Germinal center (tissue), 1 donor: ENCODE data around the gene GNA14.
"Not testable (repeated sequence)": the region's sequence is repeated elsewhere in the genome, so short reads cannot be mapped to it uniquely, and the experiment has no call there.

ENCODE experiments used
- DNase-seq: peaks from one replicate; pipeline ENCODE4 v3.0.0; 2012; ENCODE audit warnings: mixed read lengths, low spot score

Gene GNA14

DNA sequence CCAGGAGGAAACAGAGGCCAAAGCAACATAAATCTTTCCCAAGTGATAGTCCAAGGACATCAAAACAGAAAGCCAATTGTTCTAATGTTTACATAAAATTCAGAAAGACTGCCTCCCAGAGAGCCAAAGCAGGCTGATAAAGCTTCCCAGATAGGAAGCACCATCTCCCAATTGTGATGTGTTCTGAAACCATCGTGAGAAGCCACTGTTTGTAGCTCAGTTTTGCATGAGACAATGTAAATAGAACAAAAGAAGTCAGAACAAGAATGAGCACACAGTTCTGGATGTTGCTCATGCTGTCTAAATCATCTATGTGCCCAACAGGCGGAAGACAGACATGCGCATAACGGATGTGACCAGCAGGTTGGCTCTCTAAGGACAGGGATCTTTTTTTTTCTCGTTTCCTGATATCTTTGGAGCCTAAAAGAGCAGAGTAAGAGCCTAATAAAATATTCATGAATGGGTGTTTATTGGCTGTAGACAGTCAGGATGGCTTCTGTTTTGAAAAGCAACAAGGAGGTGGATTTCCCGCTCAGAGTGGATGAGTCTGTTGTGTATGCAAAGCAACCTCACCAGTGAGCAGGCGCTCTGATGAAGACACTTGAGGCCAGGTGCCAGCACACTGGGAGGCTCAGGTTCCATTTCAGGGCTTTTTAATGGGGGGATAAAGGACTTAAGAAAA is 113.6 kb downstream of the GNA14 start:
- no peak for DNase-seq

DNA sequence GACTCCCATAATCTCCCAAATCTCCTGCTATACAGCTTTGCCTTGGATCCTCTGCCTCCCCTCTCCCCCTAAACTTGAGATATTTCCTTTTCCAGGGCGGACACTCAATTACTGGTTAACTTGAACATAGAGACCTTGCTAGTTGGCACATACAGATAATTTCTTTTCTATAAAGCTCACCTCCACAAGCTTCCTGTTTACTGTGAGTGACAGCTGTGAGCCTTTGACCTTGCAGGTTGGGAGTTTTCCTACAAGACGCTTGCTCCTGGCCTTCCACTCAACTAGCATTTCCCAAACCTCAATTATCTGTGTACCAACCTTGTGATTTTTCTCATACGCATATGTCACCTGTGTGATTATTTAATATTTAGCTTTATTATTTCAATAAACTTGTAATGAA is 114.5 kb downstream of the GNA14 start:
- no peak for DNase-seq

DNA sequence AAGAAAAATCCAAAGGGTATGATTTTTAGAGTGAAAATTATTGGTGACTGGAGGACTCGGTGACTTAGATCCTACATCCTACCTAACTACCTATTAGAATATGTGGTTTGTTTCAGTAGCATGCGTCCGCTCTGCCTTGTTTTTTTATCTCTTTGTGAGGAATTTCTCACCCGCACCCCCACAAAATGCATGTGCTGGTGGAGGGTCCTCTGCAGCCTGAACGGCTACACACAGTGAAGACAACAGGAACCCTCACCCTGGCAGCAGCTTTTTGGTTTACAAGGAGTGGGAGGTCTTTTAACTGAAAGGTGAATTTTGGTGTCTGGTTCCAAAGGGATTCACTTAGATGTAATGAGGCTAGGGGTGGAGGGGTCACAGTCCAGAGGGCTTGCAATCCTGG is 115.5 kb downstream of the GNA14 start:
- no peak for DNase-seq

DNA sequence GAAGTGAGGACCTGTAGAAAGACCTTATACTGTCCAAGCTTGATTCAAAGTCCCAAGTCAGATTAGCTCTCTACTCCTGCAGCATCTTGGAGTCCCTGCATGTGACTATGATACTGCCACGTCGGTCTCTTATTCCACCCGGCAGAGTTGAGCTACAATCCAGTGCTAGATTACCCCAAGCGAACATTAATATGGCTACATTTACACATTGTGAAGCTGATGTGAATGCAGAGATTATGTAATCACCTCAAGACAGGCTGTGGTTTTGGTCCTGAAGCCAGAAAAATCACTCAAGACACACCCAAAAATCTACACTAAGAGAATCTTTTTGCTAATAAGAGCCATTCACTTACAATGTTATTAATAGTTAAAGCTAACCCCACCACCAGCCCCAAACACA is 116.7 kb downstream of the GNA14 start:
- DNase-seq = no peak

DNA sequence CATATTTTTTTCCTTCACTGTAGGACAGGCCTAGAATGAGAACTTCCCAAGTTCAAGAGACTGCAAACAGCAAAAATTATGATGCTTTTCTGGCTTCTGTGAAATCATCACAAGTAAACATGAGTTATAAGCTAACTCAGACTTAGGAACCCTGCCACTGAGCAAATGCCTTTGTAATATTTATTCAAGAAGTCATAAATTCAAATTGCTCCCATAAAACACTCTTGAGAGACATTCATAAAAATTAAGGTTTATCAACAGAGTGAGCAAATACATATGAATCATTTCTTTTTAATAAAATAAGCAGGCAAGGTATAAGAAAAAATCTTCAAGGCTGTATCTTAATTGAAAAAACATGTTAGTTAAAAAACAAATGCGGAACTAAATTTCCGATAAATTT is 124.2 kb downstream of the GNA14 start:
- no peak for DNase-seq

DNA sequence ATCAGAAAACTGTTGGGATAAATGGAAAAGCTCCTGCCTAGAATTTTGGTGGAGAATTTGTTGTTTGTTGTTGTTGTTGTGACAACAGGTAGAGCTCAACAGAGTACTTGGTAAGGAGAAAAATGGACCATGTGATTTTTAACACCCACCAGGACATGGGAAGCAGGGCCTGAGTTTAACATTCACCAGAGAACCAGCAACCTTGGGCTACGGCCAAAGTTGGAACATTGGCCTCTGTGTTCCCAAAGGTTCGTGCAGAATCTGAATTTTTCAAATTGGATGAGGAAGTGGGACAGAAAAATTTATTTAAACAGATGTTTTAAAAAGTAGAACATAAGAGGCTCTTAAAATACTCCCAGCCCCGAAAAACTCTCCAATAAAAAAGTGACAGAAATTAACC is 127.0 kb downstream of the GNA14 start:
- no peak for DNase-seq

DNA sequence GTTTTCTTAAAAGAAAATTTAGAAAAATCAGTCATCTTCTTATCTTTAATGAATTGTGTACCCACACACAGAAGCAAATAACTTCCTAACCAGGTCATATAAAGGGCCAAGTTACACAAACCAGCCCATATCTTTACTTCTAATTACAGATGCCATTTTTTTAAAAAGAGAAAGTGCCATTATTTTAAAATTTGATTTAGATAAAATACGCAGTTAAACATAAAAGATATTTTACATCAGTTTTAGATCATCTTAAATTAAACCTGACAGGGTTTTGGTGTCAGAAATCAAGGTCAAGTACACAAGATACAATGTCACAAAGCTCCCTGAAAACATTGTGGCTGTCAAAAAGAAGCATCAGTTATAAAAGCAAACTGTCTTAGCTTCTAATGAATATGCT is 129.4 kb downstream of the GNA14 start:
- no peak for DNase-seq

DNA sequence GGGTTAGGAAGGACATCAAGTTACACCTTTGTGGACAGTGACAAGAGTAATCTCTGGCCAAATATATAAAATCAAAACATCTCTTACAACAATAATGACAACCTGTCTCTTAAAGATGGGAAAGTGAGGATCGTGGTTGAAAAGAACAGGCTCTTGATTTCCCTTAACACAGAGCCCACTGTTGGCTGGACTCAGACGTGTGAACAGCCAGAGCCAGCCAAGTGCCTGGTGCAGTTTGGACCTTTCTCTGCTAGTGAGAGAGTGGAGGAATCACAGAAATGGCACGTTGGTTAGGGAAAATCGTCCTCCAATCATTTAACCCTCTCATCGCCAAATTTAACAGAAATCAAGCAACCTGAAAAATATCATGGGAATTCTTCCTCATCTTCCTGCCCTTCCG is 131.3 kb downstream of the GNA14 start:
- DNase-seq = no peak

DNA sequence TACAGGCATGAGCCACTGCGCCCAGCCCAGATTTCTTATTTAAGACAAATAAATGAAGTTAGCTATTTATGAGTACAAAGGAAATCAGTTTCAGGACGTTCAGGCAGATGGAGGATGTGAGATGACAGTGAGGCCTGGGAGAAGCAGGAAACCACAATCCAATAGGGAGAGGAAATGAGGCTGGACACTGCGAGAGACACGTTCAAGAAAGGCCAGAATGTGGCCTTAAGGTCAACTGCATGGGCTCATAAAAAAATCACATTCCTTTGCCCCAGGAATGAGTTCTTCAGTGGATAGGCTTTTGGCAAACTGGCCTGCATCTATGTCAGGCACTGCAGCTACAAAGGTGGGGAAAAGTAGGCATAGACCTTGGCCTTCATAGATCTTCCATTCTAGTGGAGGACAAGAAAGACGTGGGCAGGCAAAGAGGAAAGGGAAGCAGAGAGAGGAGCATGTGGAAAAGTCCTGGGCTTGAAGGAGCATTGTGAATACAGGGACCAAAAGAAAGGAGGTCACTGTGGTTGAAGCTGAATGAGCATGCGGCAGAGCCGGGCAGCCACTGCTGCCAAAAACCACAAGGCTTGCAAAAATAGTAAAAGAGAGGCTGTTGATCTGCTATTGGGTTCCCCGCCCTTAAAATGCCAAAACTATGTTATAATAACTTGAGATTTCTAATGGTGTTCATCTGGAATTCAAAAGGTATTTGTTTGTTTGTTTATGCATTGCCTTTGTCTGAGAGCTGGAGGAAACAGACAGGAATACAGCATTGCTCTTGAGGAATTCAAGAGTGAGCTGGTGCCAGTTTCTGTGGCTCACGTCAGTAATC is 133.0 kb downstream of the GNA14 start:
- no peak for DNase-seq

DNA sequence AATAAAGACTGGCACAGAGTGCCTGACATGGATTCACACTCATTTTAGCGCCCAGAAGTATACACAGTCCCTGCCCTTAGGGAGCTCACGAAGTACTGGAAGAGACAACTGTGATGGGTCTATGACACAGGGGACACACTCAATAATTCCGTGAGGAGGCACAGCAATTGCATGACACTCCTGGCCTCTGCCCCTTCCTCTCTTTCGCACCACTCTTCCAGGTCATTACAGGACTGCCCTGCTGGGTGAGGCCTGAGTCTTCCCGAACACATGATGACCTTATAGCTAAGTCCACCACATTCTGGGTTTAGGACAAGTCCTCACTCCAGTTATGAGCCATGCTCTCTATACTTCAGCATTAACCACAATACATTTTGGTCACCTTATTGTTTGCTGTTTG is 134.7 kb downstream of the GNA14 start:
- DNase-seq = no peak

DNA sequence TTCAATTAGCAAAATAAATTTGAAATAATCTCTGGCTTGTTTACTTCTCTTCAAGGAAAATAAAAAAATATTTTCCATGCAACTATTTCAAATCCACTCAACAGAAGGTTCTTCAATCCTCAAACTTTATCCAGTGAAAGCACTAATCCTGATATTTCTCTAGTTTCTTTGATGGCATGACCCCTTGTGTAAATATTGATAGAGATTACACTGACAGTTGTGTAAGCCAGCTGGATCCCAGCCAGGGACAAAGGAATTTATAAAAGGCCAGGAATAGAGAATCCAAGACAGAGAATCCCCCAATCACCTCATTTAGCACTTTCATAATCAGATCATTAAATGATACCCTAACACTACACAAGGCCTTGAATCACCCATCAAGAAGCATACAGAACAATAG is 135.2 kb downstream of the GNA14 start:
- no peak for DNase-seq

DNA sequence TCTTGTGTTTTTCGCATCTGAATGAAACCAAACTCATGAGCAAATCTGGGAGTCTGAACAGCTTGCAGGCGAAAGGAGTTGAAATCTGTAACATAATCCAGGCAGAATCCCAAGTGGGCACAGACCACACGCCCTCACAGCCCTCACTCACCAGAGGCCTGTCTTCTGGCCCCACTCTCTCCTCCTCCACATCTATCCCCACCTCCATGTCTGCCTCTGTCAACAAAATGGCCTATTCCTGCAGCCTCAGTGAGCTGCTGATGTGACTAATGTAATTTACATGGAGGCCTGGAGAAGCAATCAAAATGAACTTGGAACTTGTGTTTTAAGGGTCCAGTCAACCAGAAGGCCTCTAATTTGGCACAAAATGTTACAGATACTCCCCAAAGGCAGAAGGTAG is 136.6 kb downstream of the GNA14 start:
- DNase-seq = no peak

DNA sequence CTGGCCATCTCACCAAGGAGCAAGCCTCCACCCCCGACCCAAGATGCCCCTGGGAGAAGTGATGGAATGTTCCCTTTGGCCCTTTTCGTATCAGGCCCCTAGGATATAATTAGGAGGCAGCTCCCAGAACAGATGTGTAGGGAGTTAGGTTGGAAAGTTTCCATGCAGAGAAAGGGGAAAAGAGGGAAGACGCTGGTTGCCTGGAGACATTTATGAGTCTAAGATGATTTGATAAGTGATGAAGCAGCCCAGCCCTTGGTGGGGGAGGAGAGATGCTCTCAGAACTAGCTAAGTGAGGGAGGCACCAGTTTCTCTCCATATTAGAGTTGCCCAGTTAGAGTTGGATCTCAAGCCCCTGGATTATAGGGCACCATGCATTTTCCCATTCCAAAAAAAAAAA is 137.5 kb downstream of the GNA14 start:
- DNase-seq = no peak

DNA sequence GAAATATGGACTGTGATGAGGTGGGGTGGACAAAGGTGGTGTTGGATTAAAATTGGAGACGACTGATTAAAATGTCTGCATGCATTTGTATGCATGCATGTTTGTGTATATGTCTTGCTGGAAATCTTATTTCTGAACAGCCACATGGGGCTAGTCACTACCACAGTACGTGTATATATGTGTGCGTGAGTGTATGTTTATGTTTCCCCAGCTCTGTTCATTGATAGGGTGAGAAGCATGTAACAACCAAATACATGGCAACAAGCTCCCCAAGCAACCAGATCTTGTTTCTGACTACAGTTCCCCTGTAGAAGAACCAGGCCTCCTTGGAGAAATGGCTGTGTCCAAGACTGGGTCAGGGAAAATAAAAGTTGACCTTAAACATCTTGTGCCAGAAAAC is 139.7 kb downstream of the GNA14 start:
- DNase-seq = no peak

DNA sequence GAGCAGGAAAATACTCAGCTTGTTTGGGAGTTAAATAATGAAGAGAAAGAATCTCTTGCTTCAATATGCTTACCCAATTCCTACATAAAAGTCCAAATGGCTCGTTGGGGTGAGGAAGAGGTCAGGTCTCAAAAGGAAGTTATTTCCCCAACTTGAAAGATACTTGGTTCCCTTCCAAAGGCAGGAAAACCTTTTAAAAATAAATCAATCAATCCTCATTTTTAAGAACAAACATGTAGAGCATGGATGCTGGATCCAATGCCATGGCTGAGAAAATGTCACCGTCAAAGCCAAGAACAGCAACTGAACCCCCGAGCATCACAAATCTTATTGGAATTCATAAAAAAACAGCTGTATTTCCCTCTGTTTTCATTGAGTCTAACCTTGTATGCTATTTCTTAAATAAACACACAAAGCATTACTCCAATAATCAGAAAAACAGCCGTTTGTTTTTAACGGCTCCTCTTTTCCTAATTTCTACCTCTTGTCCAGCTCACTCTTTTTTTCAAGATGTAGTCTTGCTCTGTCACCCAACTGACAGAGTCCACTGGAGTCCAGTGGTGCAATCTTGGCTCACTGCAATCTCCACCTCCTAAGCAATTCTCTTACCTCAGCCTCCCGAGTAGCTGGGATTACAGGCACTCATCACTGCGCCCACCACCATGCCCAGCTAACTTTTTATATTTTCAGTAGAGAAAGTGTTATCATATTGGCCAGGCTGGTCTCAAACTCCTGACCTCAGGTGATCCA is 140.7 kb downstream of the GNA14 start:
- DNase-seq = no peak

DNA sequence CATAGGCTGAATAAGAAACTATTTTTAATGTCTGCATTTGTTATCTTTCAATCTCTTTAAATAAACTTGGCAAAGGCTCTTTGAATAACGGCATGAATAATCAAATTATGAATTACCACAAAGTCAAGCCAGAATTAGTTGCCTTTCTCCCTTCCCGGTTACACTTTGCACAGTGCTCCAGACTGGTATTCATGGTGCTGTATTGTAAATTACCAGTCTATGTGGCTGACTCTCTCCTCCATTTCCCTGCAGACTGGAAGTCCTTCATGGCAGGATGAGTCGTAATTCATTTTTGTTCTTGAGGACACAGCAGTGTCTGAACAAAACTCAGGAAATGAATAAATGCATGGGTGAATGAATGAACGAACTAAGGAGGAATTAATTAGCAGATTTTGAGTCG is 142.9 kb downstream of the GNA14 start:
- no peak for DNase-seq

DNA sequence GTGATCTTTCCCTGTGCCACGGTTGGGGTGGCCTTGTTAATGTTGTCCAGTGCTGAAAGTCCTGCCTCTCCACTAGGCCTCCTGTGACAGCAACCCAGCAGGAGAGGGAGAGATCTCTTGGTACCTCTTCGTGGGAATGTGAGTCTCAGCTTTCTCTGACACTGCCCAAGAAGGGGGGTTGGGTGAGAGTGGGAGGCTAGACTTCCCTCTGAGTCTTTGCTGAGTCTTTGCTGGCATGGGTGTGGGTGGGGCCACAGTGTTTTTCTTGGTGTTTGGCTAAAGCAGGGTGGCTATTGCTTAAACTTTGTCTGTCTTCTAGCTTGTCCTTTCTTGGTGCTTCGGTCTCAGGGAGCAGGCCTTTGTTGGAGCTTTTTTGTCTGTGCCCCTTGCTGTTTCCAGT is 145.6 kb downstream of the GNA14 start:
- DNase-seq = no peak

DNA sequence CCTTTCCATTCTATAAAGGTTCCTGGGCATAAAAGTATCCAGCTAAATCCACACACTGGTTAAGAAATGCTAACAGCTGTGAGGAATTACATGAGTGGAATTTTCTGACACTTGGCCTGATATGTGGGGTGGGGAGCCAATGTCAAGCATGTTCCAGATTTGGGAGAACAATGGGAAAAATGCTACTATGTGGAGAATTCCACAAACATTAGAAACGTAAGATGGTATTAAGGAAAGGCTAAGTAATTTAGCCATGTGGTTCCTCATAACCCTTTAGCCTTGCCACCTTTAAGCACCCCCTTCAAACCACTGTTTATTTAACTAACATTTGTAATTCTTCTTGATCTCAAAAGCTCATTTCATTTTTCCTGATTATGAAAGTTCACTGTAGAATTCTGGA is 149.2 kb downstream of the GNA14 start:
- no peak for DNase-seq

DNA sequence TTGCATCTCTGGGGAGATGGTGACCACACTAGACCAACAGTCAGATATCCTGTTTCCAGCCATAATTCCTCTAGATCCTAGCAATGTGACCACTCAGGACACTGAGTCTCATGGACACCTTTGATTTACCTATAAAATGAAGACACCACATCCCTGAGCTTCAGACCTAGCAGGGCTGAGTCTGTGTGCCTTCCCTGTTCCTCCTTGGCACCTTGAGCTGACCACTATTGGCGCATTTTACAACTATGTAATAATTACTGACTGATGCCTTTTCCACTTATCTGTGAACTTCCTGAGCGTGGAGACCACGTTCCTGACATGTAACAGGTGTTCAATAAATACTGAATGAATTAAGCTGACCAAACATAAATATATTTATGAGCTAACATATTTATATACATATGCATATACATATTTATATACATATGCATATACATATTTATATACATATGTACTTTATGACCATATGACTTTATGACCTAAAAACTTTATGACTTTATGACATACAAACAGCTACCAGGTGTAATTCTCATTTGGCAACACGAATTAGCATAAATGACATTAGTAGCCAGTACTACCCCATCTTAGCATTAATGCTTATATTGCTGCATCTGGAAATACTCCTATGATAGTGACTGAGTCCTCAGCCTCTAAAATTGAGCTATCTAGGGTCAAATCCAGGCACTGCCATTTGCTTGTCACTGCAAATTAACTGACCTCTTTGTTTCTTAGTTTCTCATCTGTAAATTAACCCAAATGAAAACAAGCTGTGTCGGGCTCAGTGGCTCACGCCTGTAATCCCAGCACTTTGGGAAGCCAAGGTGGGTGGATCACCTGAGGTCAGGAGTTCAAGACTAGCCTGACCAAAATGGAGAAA is 150.6 kb downstream of the GNA14 start:
- no peak for DNase-seq

DNA sequence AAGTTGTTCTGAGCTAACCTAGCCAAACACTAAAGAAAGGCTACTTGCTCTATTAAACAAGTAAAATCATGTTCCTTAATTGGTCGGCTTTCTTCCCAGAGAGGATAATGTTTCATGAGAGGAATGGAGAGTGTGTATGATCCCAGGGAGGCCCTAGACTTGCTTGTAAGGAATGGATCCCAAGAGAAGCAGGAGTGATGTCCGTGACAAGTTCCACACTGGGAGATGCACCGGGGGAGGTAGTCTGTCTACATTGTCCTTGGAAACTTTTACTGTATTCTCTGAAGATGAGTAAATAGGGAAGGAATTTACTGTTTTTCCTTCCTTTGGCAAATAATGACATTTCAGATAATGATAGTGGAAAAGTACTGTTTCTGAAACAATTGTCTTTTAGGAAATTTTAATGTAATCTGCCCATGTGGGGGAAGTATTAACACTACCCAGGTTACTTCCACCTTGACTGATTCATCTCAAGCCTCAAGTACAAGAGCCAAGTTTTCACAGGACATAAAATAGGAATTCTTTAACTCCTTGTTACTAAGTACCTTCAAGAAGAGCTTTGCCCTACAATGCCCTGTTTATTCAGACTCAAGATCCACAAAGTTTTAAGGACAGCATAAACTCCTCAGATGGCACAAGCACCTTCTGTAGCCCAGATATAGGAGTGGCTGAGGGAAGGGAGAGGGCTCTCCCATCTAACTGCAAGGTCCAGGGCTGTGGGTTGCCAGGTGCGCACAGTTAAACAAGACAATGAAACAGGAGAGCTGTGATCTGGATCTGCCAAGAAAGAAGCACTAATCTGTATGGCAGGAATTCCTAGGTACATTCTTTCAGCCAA is 152.1 kb downstream of the GNA14 start:
- DNase-seq = no peak

DNA sequence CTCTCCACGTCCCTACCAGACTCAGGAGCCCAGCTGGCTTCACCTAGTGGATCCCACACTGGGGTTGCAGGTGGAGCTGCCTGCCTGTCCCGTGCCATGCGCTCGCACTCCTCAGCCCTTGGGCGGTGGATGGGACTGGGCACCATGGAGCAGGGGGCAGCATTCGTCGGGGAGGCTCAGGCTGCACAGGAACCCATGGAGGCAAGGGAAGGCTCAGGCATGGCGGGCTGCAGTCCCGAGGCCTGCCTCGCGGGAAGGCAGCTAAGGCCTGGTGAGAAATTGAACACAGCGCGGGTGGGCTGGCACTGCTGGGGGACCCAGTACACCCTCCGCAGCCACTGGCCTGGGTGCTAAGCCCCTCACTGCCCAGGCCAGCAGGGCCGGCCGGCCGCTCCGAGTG is 157.8 kb downstream of the GNA14 start:
- not testable (repeated sequence) for DNase-seq
